K562 (cell line): ENCODE data around the gene XRCC2. TPM values are rescaled to one million over a fixed set of nuclear protein-coding genes. Genes with fewer than 3 reads are reported as not detected.

Experiments
- ARHGAP35 ChIP-seq: fragments of 450-650 bp; IDR thresholded peaks from 2 replicates; pipeline ENCODE4 v1.6.1; 2018; ENCODE audit not compliant: partially characterized antibody
- BRD4 ChIP-seq: fragments of 200-600 bp; sonication (generic); IDR thresholded peaks from 2 replicates; pipeline ENCODE4 v1.6.1; 2017; ENCODE audit warnings: inconsistent platforms
- C11orf30 ChIP-seq: fragments of 450-650 bp; IDR thresholded peaks from 2 replicates; pipeline ENCODE4 v1.6.1; 2016; ENCODE audit warnings: low read depth, mild to moderate bottlenecking
- CHD2 ChIP-seq: IDR thresholded peaks from 2 replicates; pipeline ENCODE4 v1.6.1; 2011; ENCODE audit warnings: low read depth, low read length
- DNMT1 ChIP-seq: fragments of 450-650 bp; IDR thresholded peaks from 2 replicates; pipeline ENCODE4 v1.6.1; 2016; ENCODE audit warnings: antibody characterized with exemption, mild to moderate bottlenecking
- MECOM ChIP-seq: fragments of 250-450 bp; sonication (Bioruptor Pico); IDR thresholded peaks from 2 replicates; pipeline ENCODE4 v1.8.0; 2022; ENCODE audit warnings: inconsistent platforms
- NFE2 ChIP-seq: IDR thresholded peaks from 2 replicates; pipeline ENCODE4 v1.6.1; 2014; ENCODE audit warnings: antibody characterized with exemption, low read depth
- SMARCA5 ChIP-seq: fragments of 450-650 bp; IDR thresholded peaks from 2 replicates; pipeline ENCODE4 v1.6.1; 2016
- SMARCC2 ChIP-seq: fragments of 450-650 bp; IDR thresholded peaks from 2 replicates; pipeline ENCODE4 v1.6.1; 2017; ENCODE audit warnings: antibody characterized with exemption, moderate library complexity, mild to moderate bottlenecking, low read depth
- TRIM24 ChIP-seq, 2 experiments: fragments of 450-650 bp; IDR thresholded peaks; 2 replicates each; pipeline ENCODE4 v1.6.1; 2016
- ZBTB1 ChIP-seq: sonication (generic); formaldehyde crosslinking; IDR thresholded peaks from 2 replicates; pipeline ENCODE4 v1.8.1; 2023; ENCODE audit warnings: missing genetic modification reagents, low read depth, mild to moderate bottlenecking, borderline replicate concordance
- ZFPM2 ChIP-seq: fragments of 250-450 bp; sonication (Bioruptor Pico); IDR thresholded peaks from 2 replicates; pipeline ENCODE4 v1.5.1; 2022; ENCODE audit warnings: mild to moderate bottlenecking
- ZNF551 ChIP-seq: fragments of 250-450 bp; sonication (Bioruptor Pico); IDR thresholded peaks from 2 replicates; pipeline ENCODE4 v1.5.0; 2021; ENCODE audit warnings: mild to moderate bottlenecking, moderate library complexity
- polyA plus RNA-seq, 8 experiments: library from polyadenylated mRNA; depleted of rRNA in 4 of 8; stranded (reverse) in 5 of 8; unstranded in 3 of 8; fragments of >200 nt; fragmentation: Nextera tagmentation in 2 of 8; fragmentation: Illumina TruSeq in 1 of 8; extraction: Ambion mirVana in 2 of 8; extraction: Trizol in 1 of 8; gene quantifications; 2 replicates each; pipeline versions ENCODE4 v1.2.1 to v1.2.3, GENCODE V29; 2011 to 2014; ENCODE audit warnings: inconsistent platforms in 1 of 8, missing spikeins in 1 of 8
- total RNA-seq, 7 experiments: library from RNA; depleted of rRNA in 6 of 7; stranded (reverse); fragments of >200 nt in 6 of 7; fragmentation: Illumina TruSeq in 2 of 7; extraction: Trizol in 2 of 7; gene quantifications; 2 replicates each; pipeline versions ENCODE4 v1.2.1 to v1.2.3, GENCODE V29; 2011 to 2021; ENCODE audit warnings: low replicate concordance in 1 of 7
- TF ChIP-seq, protein P1 (sequence below): sonication (generic); formaldehyde crosslinking; IDR thresholded peaks from 2 replicates; pipeline ENCODE4 v1.8.0; 2023; ENCODE audit warnings: mild to moderate bottlenecking, missing genetic modification reagents
- TF ChIP-seq, protein P2 (sequence below): fragments of 250-450 bp; sonication (Bioruptor Pico); IDR thresholded peaks from 2 replicates; pipeline ENCODE4 v1.9.0; 2021; ENCODE audit warnings: mild to moderate bottlenecking

Gene XRCC2
- total and polyA plus RNA-seq, 9 of the 15 experiments (the other 6 are each of a cell fraction or from before 2014, with no cell fraction given) = 16.2 to 58.0 (median 39.8) TPM

DNA sequence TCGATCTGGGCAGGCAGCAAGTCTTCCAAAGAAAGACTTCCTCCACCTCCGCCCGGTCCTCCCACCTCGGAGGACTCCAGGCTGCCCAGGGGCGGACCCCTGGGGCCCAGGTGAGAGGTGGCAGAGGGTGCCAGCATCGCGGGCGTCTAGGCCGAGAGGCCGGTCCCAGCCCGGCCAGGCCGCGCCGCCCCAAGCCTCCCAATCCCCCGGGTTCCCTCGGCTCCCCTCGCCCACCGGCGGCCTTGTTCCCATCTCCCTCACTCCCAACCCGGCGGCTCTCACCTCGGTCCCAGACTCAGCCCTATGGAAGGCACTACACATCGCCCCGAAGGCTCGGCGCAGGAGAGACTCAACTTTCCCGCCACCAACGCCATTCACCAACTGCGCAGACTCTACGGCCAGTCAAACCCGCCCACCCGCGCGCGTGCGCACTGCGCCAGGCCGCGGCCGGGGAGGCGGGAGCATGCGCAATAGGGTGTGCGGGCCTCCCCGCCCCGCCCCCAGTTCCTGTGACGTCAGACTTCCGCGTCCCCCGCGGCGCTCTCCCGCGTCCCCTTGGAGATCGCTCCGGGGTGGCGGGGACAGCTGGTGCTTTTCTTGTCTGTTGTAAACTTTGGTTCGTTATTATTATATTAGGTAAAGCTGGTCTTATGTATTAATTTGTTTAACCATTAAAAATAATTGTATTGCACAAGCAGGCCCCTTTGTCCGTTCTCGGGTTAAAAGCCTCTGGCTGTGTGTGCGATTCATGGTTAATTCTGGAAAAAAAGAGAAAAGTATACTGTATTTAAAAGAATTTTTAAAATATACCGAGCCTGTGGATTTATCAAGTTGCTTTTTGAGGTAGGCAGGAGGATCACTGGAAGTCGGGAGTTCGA, at the start of gene XRCC2 (continued):
- TF ChIP-seq, protein P1, sequence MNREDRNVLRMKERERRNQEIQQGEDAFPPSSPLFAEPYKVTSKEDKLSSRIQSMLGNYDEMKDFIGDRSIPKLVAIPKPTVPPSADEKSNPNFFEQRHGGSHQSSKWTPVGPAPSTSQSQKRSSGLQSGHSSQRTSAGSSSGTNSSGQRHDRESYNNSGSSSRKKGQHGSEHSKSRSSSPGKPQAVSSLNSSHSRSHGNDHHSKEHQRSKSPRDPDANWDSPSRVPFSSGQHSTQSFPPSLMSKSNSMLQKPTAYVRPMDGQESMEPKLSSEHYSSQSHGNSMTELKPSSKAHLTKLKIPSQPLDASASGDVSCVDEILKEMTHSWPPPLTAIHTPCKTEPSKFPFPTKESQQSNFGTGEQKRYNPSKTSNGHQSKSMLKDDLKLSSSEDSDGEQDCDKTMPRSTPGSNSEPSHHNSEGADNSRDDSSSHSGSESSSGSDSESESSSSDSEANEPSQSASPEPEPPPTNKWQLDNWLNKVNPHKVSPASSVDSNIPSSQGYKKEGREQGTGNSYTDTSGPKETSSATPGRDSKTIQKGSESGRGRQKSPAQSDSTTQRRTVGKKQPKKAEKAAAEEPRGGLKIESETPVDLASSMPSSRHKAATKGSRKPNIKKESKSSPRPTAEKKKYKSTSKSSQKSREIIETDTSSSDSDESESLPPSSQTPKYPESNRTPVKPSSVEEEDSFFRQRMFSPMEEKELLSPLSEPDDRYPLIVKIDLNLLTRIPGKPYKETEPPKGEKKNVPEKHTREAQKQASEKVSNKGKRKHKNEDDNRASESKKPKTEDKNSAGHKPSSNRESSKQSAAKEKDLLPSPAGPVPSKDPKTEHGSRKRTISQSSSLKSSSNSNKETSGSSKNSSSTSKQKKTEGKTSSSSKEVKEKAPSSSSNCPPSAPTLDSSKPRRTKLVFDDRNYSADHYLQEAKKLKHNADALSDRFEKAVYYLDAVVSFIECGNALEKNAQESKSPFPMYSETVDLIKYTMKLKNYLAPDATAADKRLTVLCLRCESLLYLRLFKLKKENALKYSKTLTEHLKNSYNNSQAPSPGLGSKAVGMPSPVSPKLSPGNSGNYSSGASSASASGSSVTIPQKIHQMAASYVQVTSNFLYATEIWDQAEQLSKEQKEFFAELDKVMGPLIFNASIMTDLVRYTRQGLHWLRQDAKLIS (CRISPR knock-in tag) = peak; percentile 94
- TF ChIP-seq CHD2 (peak; percentile 74), DNMT1 (0 out of 2 replicates have a peak, but pooled peaks have one; percentile 41), BRD4 (peak; percentile 52; the same call in 1 of the 2 replicates), C11orf30 (peak; percentile 84), MECOM (no peak), SMARCA5 (no peak), NFE2 (no peak), ARHGAP35 (no peak), ZNF551 (no peak), ZFPM2 (CRISPR knock-in tag) (0 out of 2 replicates have a peak, but pooled peaks have one; percentile 65), TRIM24 (IDR thresholded peaks at IDR 0.05) (no peak), SMARCC2 (peak; percentile 56), ZBTB1 (CRISPR knock-in tag) (peak; percentile 57; the same call in 1 of the 2 replicates)
- TF ChIP-seq, protein P2, sequence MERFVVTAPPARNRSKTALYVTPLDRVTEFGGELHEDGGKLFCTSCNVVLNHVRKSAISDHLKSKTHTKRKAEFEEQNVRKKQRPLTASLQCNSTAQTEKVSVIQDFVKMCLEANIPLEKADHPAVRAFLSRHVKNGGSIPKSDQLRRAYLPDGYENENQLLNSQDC (CRISPR knock-in tag) = peak; percentile 19; the same call in 1 of the 2 replicates
